Urothelium cell line (cell line): ENCODE measurements around the gene DBNL.
"Not testable (repeated sequence)": the region's sequence is repeated elsewhere in the genome, so short reads cannot be mapped to it uniquely, and the experiment has no call there.

Experiments used
- DNase-seq: peaks from one replicate; pipeline ENCODE4 v3.0.0; 2011; ENCODE audit warnings: low spot score, mixed read lengths
- FAIRE-seq: peaks from 2 replicates; lab custom pipeline; 2011; peaks lifted over from hg19 to GRCh38; lab: Jason Lieb, UNC

The DBNL gene

GRCh38 chr7:44040493-44040891 is 4.0 kb upstream of the DBNL start:
- not testable (repeated sequence) for FAIRE-seq, DNase-seq

GRCh38 chr7:44042221-44042620 is 2.3 kb upstream of the DBNL start:
- no peak for DNase-seq
- FAIRE-seq = no peak

- DNase-seq = no peak
- FAIRE-seq = no peak
These were observed 600 bp upstream of the DBNL start for GRCh38 chr7:44043902-44044301.

GRCh38 chr7:44045226-44046014 is 918 bp downstream of the DBNL start:
- no peak for DNase-seq
- FAIRE-seq = no peak

GRCh38 chr7:44046321-44047061 is 2.0 kb downstream of the DBNL start:
- no peak for FAIRE-seq
- DNase-seq = no peak

- DNase-seq = no peak
- no peak for FAIRE-seq
These were observed 3.7 kb downstream of the DBNL start for GRCh38 chr7:44048031-44048795.

- FAIRE-seq = no peak
- no peak for DNase-seq
These were observed 5.8 kb downstream of the DBNL start for GRCh38 chr7:44050121-44050914.

GRCh38 chr7:44050915-44051560 is 6.5 kb downstream of the DBNL start:
- DNase-seq (no peak), FAIRE-seq (no peak)

- FAIRE-seq = no peak
- DNase-seq = no peak
These were observed 7.2 kb downstream of the DBNL start for GRCh38 chr7:44051611-44052220.

GRCh38 chr7:44052771-44053365 is 8.4 kb downstream of the DBNL start:
- FAIRE-seq (peak; percentile 27), DNase-seq (no peak)

GRCh38 chr7:44056681-44057080 is 12.2 kb downstream of the DBNL start:
- FAIRE-seq = no peak

GRCh38 chr7:44057181-44057848 is 12.8 kb downstream of the DBNL start:
- DNase-seq (no peak), FAIRE-seq (no peak)

More at GRCh38 chr7:44056681-44057080, 12.2 kb downstream of the DBNL start:
- DNase-seq = no peak

GRCh38 chr7:44057849-44058758 is 13.6 kb downstream of the DBNL start:
- no peak for FAIRE-seq

GRCh38 chr7:44058759-44059218 is 14.3 kb downstream of the DBNL start:
- no peak for DNase-seq
- FAIRE-seq = peak; percentile 9

More at GRCh38 chr7:44057849-44058758, 13.6 kb downstream of the DBNL start:
- DNase-seq = no peak

GRCh38 chr7:44059219-44060090 is 15.0 kb downstream of the DBNL start:
- FAIRE-seq = peak; percentile 77
- no peak for DNase-seq

GRCh38 chr7:44060091-44060947 is 15.8 kb downstream of the DBNL start:
- DNase-seq (no peak), FAIRE-seq (no peak)
